CD4-positive, alpha-beta T cell treated with Interleukin-17A for 4 hours (primary cell): ENCODE measurements around the gene NSF.
"Not testable (repeated sequence)": the region's sequence is repeated elsewhere in the genome, so short reads cannot be mapped to it uniquely, and the experiment has no call there.

Experiments used
- DNase-seq: peaks from one replicate; pipeline ENCODE4 v3.0.0-alpha.2; 2020; ENCODE audit warnings: mixed read lengths

Gene NSF

DNA sequence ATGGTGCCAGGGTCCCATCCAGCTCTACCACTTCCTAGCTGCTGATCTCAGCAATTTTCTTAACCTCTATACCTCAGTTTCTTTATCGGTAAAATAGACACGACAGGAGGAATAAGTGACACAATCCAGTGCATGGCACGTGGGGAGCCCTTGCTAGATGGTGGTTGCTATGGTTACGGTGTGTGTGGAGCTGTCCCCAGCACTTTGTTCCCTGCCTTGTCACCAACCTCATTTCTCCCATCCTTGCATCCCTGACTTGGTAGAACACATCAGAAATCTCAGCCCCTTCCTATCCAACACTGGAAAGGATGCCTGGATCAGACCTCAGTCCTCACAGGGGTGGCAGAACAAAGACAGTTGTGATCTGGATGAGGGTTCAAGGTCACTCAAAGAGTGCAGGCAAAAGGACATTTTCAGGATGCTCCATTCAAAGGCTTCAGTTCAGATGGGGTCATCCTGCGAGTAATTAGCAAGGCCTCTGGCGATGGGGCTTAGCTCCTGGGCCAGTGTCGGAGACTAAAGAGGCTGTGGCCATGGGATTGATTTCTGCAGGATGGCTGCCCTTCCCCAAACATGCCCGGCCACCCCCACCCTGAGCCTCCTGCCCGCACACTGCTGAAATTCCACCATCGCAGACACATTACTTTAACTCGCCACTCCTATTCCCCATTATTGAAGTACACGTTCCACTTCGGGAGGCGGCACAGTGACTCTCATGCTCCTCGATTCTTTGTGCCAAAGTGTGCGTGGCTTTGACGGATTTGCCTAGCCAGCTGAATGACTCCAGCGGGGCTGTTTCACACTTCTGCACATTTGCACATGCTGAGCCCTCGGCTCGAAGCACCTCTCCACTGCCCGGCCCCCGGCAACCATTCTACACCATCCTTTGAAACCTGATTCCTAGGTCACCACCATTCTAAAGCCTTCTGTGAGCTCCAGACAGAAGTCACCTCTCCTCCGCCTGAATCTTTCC is 187.8 kb downstream of the NSF start:
- no peak for DNase-seq

DNA sequence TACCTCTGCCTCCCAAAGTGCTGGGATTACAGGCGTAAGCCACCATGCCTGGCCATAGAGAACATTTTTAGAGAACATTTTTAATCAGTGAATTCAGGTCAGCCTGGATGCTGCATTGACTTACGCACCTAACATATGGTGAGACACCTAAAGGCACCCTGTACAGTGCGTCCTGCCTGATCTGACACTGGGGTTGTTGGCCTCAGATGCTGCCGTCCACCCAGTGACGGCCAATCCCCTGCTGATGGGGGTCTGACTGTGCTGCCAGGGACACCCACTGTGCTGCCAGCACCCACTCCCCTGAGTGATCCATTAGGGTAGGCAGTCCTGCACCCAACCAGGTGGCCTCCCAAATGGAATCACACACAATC is 189.5 kb downstream of the NSF start:
- DNase-seq = no peak

DNA sequence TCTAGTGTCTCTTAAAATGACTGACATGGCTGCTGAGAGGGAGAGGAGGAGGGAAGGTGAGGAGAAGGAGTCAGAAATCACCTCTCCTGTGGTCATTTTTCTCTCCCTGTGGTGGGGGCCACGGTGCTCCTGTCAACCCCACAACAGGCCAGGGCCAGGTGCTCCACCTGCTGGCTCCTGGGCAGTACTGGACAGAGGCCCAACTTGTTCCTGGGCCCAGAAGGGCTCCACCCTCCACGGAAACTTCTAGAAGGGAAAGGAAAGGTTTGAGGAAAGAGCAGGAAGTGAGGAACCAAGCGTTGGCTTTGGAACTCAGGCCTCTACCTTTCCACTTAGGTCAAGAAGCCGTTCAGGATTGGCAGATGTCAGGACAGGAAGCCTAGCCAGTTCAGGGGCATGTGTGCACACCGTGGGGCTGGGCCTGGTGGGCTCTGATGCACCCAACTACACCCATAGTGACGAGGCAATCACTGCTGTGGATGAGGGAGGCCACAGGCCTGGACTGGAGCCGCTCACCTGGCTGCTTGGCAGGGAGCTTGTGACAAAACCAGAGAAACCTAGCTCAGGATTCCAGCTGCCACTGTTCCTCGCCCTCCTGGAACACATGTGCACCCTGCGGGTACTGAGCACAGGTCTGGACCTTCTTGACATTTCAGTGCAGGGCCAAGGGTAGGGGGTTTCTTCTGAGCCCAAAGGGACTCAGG is 191.9 kb downstream of the NSF start:
- DNase-seq = no peak

DNA sequence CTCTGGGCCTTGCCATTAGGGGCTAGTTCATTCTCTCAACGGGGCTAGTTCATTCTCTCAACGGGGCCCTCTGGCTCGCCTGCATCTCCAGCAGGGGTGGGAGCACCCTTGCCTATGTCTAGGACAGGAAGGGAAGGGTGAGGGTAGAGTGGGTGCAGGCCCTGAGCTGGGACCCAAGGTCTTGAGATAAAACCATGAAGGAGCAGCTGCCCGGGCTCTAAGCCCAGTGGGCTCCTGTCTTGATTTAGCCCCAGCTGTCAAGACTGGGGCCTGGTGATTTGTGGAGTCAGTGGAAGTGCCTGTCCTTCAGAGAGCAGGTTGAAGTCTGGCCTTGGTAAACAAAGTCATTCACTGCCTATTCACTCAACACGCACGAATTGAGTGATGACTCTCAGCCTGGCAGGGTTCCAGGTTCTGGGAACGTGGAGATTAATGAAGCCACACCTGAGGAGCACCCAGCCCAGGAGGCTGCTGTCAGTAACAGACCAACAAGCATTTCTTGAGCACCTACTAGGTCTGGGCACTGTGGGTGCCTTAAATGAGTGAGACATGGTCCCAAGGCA is 192.6 kb downstream of the NSF start:
- DNase-seq = no peak

DNA sequence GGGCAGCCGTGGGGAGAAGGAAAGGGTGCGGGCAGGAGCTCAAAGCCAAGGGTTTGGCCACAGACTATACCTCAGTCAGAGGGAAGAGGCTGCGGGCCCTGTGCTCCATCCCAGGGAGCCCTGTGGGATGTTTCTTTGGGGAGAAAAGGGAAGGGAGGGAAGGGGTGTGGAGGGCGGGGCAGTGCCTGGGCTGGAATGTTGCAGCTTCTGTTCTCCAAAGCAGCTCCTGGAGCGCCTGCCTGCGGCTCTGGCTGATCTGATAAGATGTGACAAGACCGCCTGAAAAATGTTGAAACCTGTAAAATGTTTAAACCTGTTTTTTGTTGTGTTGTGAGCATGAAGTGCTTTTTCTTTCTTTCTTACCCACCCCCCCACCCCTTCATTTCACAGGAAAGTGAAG is 195.2 kb downstream of the NSF start:
- no peak for DNase-seq

DNA sequence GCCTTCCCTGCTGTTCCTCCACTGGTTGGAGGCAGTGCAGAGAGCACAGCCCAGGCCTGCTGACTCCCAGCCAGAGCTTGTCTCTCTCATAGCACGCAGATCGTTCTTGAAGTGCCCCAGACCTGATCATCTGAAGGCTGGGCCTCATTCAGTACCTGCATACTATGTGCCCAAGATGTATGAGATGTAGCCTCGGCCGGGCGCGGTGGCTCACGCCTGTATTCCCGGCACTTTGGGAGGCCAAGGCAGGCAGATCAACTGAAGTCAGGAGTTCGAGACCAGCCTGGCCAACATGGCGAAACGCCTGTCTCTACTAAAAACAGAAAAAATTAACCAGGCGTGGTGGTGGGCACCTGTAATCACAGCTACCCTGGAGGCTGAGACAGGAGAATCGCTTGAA is 197.0 kb downstream of the NSF start:
- DNase-seq = no peak

DNA sequence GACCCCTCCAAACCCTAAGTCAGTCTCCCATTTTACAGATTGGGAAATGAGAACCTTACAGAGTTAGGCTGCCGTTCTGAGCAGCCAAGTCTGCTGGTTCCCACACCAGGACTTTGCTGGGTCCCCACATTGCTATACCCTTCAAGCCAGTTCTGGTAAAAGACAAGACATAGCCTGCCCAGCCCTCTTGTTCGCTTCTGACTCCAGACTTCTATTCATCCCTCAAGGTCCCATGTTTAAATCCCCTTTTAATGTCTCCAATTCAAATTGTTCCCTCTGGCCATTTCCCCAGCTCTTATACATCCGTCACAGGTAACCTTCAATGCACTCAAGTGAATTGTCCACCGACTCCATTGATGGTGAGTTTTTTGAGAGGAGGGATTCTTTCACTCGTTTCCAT is 197.8 kb downstream of the NSF start:
- no peak for DNase-seq

DNA sequence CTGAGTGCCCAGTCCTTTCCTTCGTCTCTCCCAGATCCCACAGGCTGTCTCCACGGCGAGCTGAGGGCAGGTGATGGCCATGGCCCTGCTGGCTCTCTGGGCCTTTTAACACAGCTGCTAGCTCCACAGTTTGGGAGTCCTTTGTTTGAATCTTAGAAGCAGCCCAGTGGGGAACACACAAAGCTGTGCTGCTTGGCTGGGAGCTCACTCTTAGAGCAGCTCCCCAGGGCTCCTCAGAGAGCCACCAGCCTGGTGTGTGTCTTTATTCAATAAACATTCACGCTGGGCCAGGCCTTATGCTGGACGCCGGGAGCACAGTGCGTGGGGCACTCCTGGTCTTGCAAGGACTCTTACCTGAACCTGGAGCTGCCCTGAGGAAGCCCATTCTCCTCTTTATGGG is 198.3 kb downstream of the NSF start:
- no peak for DNase-seq

DNA sequence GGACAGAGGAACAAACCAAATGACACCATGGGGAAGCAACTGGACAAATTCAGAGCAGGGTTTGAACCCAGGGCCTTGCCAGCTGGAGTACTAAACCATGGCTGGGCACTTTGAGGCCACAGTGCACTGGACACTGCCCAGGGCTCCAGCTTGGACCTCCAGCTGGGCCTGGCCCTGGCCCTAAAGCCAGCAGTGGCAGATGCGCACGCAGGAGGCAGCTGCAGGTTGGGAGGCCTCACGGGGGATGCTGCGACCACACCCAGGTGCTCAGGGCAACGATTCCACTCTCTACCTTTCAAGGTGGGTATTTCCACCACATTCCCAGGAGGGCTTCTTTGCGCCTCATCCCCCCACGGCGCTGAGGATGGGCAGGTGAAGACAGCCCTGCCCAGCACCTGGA is 199.1 kb downstream of the NSF start:
- DNase-seq = no peak

DNA sequence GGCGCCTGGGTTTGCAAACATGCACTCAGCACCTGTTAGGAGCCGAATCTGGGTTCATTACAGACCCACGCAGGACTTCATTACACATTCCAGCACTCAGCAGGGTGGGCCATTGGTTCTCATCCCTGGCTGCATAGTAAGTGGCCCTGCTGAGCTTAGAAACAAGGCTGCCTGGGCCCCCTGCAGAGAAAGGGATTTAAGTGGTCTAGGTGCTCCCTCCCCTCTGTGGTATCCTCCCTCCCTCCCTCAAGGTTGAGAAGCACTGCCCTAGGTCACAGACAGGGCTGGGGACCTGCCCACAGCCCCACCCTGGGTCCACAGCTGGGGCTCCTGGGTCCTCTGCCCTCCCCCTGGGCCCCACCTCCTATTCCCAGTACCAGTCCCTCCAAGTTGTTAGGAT is 199.7 kb downstream of the NSF start:
- DNase-seq = no peak

DNA sequence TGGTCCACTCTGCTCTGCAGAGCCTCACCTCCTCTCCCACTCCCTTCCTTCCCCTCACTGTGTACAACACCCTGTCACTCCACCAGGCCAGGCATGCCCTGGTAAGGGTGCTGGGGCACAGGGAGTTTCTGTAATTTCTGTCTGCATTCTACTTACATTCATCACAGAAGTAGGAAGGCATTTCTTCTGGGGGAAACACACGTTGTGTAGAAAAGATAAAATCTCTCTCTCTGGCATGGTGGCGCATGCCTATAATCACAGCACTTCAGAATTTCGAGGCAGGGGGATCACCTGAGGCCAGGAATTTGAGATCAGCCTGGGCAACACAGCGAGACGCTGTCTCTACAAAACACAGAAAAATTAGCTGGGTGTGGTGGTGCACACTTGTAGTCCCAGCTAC is 201.1 kb downstream of the NSF start:
- no peak for DNase-seq

DNA sequence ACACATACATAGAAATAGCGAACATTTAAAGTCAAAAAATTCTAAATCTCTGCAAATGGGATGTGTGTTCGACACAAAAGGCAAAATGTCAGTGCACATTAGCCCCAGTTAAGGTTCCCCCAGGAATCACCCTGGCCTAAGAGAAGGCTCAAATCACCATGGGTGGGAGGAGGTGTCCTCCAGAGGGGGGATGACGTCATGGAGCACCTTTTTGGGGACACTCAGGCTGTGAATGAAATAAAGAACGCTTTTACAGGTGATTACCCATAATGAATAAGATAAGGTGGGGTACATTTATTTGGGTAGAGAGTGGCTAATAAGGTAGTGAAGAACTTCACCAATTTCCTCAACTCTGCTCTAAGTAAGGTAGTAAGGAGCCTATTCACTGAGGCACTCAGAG is 201.6 kb downstream of the NSF start:
- no peak for DNase-seq

DNA sequence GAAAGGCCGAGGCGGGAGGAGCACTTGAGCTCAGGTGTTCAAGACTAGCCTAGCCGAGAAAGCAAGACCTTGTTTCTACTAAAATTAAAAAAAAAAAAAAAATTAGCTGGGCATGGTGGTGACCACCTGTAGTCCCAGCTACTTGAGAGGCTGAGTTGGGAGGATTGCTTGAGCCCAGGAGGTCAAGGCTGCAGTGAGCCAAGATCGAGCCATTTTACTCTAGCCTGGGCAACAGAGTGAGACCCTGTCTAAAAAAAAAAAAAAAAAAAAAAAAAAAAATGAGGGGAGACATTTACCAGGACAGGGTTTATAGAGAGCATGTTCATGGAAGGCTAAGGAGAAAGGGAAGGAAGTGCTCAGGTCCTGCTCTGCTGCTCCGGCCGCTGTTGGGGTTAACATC is 202.6 kb downstream of the NSF start:
- DNase-seq = not testable (repeated sequence)

DNA sequence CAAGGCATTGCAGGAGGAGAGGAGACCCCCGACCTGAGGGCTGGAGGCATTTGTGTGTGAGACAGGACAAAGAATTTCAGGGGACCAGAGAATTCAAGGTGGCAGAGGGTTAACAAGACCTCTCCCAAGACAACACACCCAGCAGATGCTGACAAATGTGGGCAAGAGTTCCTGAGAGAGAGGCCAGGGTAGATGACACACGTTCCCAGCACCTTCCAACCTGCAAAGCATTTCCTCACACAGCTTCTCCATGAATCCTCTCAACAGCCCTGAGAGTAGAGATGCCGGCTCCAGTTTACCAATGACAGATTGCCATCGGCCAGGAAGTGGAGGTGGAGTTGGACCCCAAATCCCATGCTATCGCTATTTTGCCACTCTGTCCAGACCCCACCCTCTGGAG is 203.1 kb downstream of the NSF start:
- no peak for DNase-seq

DNA sequence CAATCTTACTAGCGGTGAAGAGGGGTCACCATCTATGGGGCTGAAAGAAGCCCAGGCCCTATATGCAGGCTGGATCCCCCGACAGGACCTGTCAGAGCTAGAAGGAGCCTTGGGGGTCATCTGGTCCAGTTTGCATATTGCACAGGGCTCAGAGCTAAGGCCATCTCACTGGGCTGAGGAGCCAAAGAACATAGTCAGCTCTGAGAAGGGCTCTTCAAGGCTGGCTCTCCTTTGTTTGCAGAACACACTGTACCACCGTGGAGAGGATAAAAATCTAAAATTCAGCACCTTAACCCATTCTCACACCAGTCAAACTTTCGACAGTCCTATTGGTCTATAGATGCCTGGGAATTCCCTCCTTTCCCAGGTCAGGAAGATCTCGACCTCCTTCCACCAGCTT is 203.8 kb downstream of the NSF start:
- no peak for DNase-seq

DNA sequence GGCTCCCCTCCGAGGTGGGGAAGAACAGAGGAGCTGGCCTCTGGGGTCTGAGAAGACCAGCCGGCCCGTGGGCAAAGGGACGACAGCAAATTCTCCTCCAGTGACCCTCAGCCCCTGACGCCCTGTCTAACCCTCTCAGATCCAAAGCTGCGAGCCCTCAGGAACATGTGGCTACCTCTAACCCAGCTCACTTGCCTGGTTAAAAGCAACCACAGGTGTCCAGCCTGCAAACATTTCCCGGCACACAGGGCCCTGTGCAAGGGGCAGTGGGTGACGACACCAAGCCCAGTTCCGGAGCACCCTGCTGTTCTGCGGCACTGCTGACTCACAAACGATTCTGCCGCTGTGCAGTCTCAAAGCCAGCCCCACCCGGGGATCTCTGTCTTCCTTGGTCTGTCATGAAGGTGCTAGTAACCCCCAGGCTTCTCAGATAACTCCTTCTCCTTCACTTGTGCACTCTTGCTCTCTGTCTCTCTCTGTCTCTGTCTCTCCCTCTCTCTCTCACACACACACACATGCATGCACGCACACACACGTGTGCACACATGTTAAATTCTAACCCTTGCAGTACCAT is 205.0 kb downstream of the NSF start:
- DNase-seq = no peak

DNA sequence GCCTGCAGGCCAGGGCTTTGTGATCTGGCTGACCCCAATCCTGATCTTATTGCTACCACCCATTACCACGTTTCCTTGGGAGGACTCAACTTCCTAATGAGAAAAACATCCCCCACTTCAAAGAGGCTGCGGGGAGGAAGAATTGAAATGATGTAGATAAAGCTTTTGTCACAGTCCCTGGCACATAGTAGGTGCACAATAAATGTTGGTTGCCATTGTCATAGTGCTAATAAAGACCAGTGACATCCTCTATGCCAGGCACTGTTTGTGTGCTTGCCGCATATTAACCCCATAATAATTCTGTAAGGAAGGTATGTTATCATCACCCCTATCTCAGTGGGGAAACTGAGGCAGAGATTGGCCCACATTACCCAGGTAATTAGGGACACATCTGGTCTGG is 205.6 kb downstream of the NSF start:
- DNase-seq = no peak

DNA sequence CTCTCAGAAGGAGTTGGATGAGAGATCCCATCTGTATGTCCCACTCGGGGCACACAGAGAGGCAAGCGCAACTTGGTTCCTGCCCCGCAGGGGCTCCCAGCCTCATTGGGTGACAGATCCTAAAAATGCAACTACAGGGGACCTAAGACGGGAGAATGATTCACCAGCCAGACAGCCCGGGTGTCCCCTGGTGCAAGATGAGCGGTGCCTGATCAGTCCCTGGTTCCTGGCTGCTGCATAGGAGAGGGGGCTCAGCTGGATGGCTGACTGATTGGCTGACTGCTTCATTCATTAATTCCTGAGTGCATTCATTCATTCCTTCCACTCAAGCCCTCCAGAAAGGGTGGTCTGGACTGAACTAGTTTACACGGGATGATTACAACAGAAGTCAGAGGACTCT is 206.1 kb downstream of the NSF start:
- DNase-seq = no peak

DNA sequence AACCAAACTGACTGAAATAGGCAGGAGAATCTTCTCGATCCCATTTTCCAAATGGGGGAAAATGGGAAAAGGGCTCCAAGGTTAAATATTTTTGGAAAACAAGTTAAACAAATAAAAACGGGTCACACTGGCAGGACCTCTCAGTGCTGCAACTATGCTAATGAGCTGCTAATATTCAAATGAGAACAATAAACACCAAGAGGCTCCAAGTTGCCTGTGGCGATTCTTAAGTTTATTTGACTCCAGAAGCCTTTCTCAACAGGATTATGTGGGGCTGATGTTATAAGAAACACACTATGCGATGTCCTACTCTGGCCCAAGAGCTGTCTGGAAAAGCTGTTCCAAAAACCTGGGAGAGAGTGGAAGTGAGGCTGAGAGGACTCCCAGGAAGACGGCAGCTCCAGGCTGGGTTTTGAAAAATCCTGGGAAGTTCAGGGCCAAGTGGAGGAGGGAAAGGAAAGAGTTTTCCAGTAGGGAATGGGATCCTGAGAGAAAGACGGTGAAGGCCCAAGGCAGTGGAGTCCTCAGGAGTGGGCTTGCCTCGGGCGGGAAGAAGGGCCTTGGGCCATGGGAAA is 206.6 kb downstream of the NSF start:
- DNase-seq = no peak

DNA sequence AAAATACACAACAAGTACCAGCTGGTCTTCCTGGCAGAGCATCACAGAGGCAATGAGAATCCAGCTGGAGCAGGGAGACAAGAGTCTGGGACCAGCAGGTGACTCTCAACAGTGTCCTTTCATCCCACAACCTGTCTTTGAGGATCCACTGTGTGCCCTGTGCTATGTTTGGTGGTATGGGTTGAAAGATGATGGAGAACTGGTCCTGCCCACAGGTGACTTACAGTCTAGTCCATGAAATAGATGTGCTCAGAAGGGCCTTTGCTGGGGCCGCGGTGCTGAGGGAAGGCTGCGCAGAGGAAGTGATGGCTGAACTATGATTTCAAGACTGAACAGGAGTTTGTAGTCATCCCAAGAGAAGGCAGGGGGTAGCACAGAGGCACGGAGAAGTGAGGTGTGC is 210.1 kb downstream of the NSF start:
- no peak for DNase-seq

DNA sequence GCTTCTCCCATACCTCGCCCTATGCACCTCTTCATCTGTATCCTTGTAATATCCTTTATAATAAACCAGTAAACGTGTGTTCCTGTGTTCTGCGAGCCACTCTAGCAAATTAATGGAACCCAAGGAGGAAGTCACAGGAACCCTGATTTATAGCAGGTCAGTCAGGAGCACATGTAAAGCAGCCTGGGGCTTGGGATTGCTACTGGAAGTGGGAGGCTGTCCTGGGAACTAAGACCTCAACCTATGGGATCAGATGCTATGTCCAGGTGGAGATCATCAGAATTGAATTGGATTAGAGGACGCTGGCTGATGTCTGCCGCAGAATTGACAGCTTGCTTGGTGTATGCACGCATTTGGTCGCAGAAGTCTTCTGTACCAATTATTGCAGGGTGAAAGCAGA is 212.3 kb downstream of the NSF start:
- no peak for DNase-seq

DNA sequence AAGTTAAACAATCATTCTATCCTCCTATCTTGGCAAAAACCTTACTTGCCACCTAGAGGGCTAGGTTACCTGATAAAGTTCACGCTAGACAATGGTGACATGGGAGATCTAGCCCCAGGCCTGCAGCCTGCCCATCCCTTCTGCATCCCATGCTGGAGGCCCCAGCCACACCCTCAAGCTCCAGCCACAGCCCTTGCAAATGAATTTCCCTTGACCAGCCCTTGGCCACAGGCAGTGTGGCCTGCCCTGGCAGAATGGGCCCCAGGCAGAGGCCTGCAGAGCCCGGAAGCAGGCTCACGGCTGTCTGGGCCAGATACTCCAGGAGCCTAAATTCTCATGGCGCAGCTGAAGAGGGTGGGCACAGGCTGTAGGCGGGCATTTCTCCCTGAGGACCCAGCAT is 213.1 kb downstream of the NSF start:
- no peak for DNase-seq

DNA sequence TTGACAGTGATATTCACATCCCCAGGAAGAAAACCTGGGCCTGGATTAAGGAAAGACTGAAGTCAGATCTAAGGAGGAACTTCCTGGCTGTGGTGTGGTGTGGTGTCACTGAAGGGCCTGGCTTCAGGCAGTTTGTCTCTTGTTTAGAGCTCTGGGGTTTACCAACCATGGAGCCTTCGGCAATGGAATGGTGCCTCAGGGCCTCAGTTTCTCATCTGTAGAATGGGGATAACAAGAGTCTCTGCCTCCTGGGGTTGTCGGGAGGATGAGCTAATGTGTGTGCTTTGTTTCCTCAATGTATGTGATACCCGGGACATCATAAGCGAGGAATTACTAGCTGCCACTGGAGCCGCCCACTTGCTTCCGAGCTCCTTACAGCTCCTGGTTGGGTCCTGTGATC is 215.3 kb downstream of the NSF start:
- DNase-seq = no peak
